AG04450 (cell line): Measurements from ENCODE around the gene COL7A1. TPM values are rescaled to one million over a fixed set of nuclear protein-coding genes. Genes with fewer than 3 reads are reported as not detected.

Source experiments
- CTCF ChIA-PET: fragments of 300-600, 350-600 bp; formaldehyde crosslinking; extraction: SDS; loops from one replicate; lab custom pipeline; 2022; ENCODE audit warnings: antibody characterized with exemption, inconsistent platforms; lab: Charles Lee
- POLR2A ChIA-PET: fragments of 350-600 bp; formaldehyde crosslinking; extraction: SDS; loops from one replicate; lab custom pipeline; 2021; ENCODE audit warnings: antibody characterized with exemption, inconsistent platforms; lab: Yijun Ruan, JAX
- DNase-seq: peaks from one replicate; pipeline ENCODE4 v3.0.0-alpha.2; 2011; ENCODE audit warnings: low read depth, low spot score
- H3K27ac ChIP-seq: one replicate; pipeline ENCODE4 v1.5.1; 2012; ENCODE audit warnings: low read depth, low read length, control low read depth
- H3K27me3 ChIP-seq: one replicate; pipeline ENCODE4 v1.6.0; 2012; ENCODE audit warnings: low read length; ENCODE audit not compliant: control insufficient read depth, insufficient read depth
- H3K4me3 ChIP-seq: 2 replicates; pipeline ENCODE4 v1.5.1; 2011; ENCODE audit warnings: mild to moderate bottlenecking, low read depth, low read length, control low read depth
- H3K9me3 ChIP-seq: 2 replicates; pipeline ENCODE4 v1.5.1; 2012; ENCODE audit warnings: low read length; ENCODE audit not compliant: control insufficient read depth, insufficient read depth
- polyA plus RNA-seq: library from polyadenylated mRNA; depleted of rRNA; stranded (reverse); fragments of >200 nt; gene quantifications from 2 replicates; pipeline ENCODE4 v1.2.3, GENCODE V29; 2011
- TF ChIP-seq, protein P1 (sequence below): IDR thresholded peaks from 2 replicates; pipeline ENCODE4 v1.5.1; 2011; ENCODE audit warnings: low read depth, low read length, control low read depth, inconsistent platforms

The COL7A1 gene
- polyA plus RNA-seq, 1 experiment, result 19.8 TPM

DNA sequence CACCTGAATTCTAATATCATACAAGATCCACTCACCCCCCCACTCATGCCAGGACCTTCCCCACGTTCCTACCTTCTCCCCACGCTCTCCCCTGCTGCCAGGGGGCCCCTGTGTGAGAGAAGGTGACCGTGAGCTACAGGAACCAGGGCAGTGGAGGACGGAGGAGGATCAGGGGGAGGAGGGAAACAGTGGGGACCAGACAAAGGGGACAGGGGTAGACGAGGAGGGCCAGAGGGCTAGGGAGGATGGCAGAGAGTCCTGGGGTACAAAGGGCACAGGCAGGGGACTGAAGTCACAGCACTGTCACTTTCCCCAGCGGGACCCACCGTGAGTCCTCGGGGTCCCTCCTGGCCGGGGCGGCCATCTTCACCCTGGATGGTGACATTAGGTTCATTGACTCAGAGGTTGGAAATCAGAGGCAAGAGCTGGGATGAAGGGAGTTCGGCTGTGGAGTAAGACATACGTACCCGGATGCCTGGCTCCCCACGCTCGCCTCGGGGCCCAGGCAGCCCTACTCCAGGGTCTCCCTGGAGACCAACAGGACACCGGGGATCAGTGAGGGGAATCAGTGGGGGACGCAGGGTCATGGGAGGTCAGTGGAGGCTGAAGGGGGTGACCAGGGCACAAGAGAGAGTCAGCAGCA is 25.2 kb downstream of the COL7A1 start:
- CTCF ChIA-PET, result no interaction called here
- Histone ChIP-seq H3K27me3 (no peaks in the 10 kb centered on the region), H3K9me3 (no peaks in the 10 kb centered on the region), H3K4me3 (no peak overlapping the region), H3K27ac (no peak overlapping the region)
- TF ChIP-seq, protein P1, sequence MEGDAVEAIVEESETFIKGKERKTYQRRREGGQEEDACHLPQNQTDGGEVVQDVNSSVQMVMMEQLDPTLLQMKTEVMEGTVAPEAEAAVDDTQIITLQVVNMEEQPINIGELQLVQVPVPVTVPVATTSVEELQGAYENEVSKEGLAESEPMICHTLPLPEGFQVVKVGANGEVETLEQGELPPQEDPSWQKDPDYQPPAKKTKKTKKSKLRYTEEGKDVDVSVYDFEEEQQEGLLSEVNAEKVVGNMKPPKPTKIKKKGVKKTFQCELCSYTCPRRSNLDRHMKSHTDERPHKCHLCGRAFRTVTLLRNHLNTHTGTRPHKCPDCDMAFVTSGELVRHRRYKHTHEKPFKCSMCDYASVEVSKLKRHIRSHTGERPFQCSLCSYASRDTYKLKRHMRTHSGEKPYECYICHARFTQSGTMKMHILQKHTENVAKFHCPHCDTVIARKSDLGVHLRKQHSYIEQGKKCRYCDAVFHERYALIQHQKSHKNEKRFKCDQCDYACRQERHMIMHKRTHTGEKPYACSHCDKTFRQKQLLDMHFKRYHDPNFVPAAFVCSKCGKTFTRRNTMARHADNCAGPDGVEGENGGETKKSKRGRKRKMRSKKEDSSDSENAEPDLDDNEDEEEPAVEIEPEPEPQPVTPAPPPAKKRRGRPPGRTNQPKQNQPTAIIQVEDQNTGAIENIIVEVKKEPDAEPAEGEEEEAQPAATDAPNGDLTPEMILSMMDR, result no peak
- POLR2A ChIA-PET, result no interaction called here
- DNase-seq, result no peak

DNA sequence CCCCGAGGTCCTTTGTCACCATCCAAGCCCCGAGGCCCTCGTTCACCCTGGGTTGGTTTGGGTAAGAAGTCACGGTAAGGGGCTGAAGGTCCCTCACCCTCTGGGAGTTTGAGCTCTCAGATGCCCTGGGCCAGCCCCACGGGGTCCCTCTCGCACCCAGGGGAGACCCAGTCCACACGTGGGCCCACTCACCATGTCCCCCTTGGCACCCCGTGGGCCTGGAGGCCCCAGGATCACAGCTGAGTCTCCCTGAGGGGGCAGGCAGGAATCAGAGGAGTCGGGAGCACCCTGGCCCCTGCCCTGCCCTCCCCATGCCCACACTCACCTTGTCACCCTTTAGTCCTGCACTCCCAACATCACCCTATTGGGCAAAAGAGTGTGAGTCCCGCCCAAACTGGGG is 25.7 kb downstream of the COL7A1 start:
- DNase-seq, result no peak
- CTCF ChIA-PET, result no interaction called here
- TF ChIP-seq, protein P1, result no peak
- Histone ChIP-seq H3K27ac (no peak overlapping the region), H3K9me3 (no peaks in the 10 kb centered on the region), H3K4me3 (no peak overlapping the region), H3K27me3 (no peaks in the 10 kb centered on the region)
- POLR2A ChIA-PET, result no interaction called here

DNA sequence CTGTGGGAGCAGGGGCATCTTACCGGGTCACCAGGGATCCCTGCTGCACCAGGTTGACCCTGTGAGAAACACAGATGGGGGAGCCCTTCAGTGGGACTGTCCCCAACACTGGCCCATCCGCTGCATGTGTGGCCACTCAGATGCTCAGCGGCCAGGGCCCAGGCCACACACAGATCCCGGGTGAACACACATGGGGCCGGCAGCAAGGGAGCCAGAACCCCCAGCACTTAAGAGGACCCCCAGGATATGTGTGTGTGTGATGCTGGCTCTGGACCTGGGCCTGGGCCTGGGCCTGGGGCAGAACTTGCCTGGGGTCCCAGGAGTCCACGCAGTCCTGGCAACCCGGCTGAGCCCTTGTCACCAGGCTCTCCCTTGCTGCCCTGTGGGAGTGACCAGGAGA is 26.7 kb downstream of the COL7A1 start:
- TF ChIP-seq, protein P1, result no peak
- ChIA-PET CTCF (no interaction called here), POLR2A (no interaction called here)
- Histone ChIP-seq H3K27ac (no peak overlapping the region), H3K27me3 (no peaks in the 10 kb centered on the region), H3K4me3 (no peak overlapping the region), H3K9me3 (no peaks in the 10 kb centered on the region)
- DNase-seq, result no peak

DNA sequence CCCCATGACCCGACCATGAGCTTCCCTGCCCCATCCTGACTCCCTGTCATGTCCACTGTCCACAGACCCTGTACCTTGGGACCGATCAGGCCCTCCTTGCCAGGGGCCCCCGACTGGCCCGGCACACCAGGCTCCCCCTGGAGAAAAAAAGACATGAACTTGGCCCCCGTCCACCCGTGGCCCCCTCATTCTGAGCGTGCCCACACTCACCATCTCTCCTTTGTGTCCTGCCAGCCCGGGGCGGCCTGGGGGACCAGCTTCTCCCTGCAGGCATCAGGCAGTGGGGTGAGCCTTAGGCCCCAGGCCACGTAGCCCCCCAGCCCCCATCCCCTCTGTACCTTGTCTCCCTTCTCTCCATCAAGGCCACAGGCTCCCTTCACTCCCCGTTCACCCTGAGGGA is 27.6 kb downstream of the COL7A1 start:
- no peaks in the 10 kb centered on the region for H3K27me3 ChIP-seq
- no peaks in the 10 kb centered on the region for H3K9me3 ChIP-seq
- H3K4me3 ChIP-seq, result no peak overlapping the region
- no peak for DNase-seq
- POLR2A ChIA-PET, result no interaction called here
- TF ChIP-seq, protein P1, result no peak
- CTCF ChIA-PET, result interaction anchor here (1.8 kb wide), 1 partner anchor 10 kb away, joined by 7 read pairs; no protein-coding TSS in a partner anchor
- no peak overlapping the region for H3K27ac ChIP-seq

DNA sequence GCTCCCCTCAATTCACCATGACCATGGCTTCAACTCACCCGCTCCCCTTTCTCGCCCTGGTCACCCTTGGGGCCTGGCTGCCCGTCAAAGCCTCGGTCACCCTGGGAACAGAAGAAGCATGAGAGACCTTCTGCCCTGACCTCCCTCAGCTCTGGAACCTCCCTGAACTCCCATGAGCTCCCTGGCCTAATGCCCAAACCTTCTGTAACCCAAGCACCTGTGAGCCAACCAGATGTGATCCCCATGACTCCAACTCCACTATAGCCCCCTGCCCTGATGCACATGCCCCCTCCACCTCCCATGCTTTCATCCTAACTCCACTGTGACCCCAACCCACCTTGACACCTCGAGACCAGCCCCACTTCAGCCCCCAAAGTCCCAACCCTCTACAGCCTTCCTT is 28.0 kb downstream of the COL7A1 start:
- DNase-seq, result no peak
- Histone ChIP-seq H3K4me3 (no peak overlapping the region), H3K27me3 (no peaks in the 10 kb centered on the region), H3K9me3 (no peaks in the 10 kb centered on the region), H3K27ac (no peak overlapping the region)
- CTCF ChIA-PET, result interaction anchor here (1.3 to 1.8 kb wide), 2 partner anchors 9 to 131 kb away, joined by 6 to 7 read pairs; no protein-coding TSS in a partner anchor
- POLR2A ChIA-PET, result interaction anchor here (1.6 kb wide), 1 partner anchor 21 kb away, joined by 5 read pairs; no protein-coding TSS in a partner anchor
- TF ChIP-seq, protein P1, result no peak
